ENCODE data around the gene GALNT18. TPM values are rescaled to one million over a fixed set of nuclear protein-coding genes. Genes with fewer than 3 reads are reported as not detected.
A peak's percentile ranks its signal among the peaks of the same experiment; 100 is the strongest.

Gene GALNT18
- total RNA-seq, 1 donor from 2014 or later = 2.1 TPM

- peak; percentile 14 for TF ChIP-seq CTCF (IDR thresholded peaks at IDR 0.05; ENCODE audit: unreplicated experiment)
- no peaks in the 10 kb centered on the region for H3K9me3 Mint-ChIP-seq (ENCODE audit: low read depth)
- no peak overlapping the region for H3K27ac Mint-ChIP-seq
- DNase-seq (ENCODE audit: low spot score, unreplicated experiment) = no peak
- H3K4me1 Mint-ChIP-seq (ENCODE audit: low read depth) = peaks cover 11% of the 10 kb centered on the region
- peak overlapping the region; percentile 76 for H3K4me3 Mint-ChIP-seq (ENCODE audit: low read depth)
- H3K27me3 Mint-ChIP-seq = peaks cover 65% of the 10 kb centered on the region
- no peaks in the 10 kb centered on the region for H3K36me3 Mint-ChIP-seq (ENCODE audit: insufficient read depth)
Observed at GRCh38 chr11:11620921-11621572, 758 bp downstream of the GALNT18 start.

- Mint-ChIP-seq H3K27me3 (peaks cover 61% of the 10 kb centered on the region), H3K36me3 (ENCODE audit: insufficient read depth) (no peaks in the 10 kb centered on the region), H3K9me3 (ENCODE audit: low read depth) (no peaks in the 10 kb centered on the region), H3K4me1 (ENCODE audit: low read depth) (peaks cover 11% of the 10 kb centered on the region), H3K4me3 (ENCODE audit: low read depth) (peak overlapping the region; percentile 76), H3K27ac (no peak overlapping the region)
- peak; percentile 38 for DNase-seq (ENCODE audit: low spot score, unreplicated experiment)
- no peak for TF ChIP-seq CTCF (IDR thresholded peaks at IDR 0.05; ENCODE audit: unreplicated experiment)
Observed at GRCh38 chr11:11620173-11620920, 1.5 kb downstream of the GALNT18 start.

- no peak for TF ChIP-seq CTCF (IDR thresholded peaks at IDR 0.05; ENCODE audit: unreplicated experiment)
- H3K36me3 Mint-ChIP-seq (ENCODE audit: insufficient read depth) = no peaks in the 10 kb centered on the region
- no peak overlapping the region for H3K27ac Mint-ChIP-seq
- H3K4me3 Mint-ChIP-seq (ENCODE audit: low read depth) = no peak overlapping the region
- peaks cover 13% of the 10 kb centered on the region for H3K4me1 Mint-ChIP-seq (ENCODE audit: low read depth)
- no peak for DNase-seq (ENCODE audit: low spot score, unreplicated experiment)
- H3K27me3 Mint-ChIP-seq = peaks cover 48% of the 10 kb centered on the region
- H3K9me3 Mint-ChIP-seq (ENCODE audit: low read depth) = no peaks in the 10 kb centered on the region
Observed at GRCh38 chr11:11618973-11619435, 2.8 kb downstream of the GALNT18 start.

GRCh38 chr11:11615086-11615485, 6.7 kb downstream of the GALNT18 start:
- DNase-seq (ENCODE audit: low spot score, unreplicated experiment) = no peak
- H3K9me3 Mint-ChIP-seq (ENCODE audit: low read depth) = no peaks in the 10 kb centered on the region
- TF ChIP-seq CTCF (IDR thresholded peaks at IDR 0.05; ENCODE audit: unreplicated experiment) = no peak
- no peak overlapping the region for H3K27ac Mint-ChIP-seq
- H3K36me3 Mint-ChIP-seq (ENCODE audit: insufficient read depth) = no peaks in the 10 kb centered on the region
- peaks cover 35% of the 10 kb centered on the region for H3K27me3 Mint-ChIP-seq
- H3K4me3 Mint-ChIP-seq (ENCODE audit: low read depth) = no peak overlapping the region
- H3K4me1 Mint-ChIP-seq (ENCODE audit: low read depth) = peaks cover 2% of the 10 kb centered on the region

- Mint-ChIP-seq H3K9me3 (ENCODE audit: low read depth) (no peaks in the 10 kb centered on the region), H3K27ac (no peak overlapping the region), H3K27me3 (peaks cover 29% of the 10 kb centered on the region), H3K36me3 (ENCODE audit: insufficient read depth) (no peaks in the 10 kb centered on the region), H3K4me1 (ENCODE audit: low read depth) (peaks cover 2% of the 10 kb centered on the region), H3K4me3 (ENCODE audit: low read depth) (no peak overlapping the region)
- TF ChIP-seq CTCF (IDR thresholded peaks at IDR 0.05; ENCODE audit: unreplicated experiment) = no peak
- DNase-seq (ENCODE audit: low spot score, unreplicated experiment) = no peak
Observed at GRCh38 chr11:11612439-11612838, 9.4 kb downstream of the GALNT18 start.

Data from progenitor cell of endocrine pancreas (in vitro differentiated cells).